Amygdala (tissue), 56 donors: ENCODE measurements around the gene GAK.
"Not testable (repeated sequence)": the region's sequence is repeated elsewhere in the genome, so short reads cannot be mapped to it uniquely, and the experiment has no call there.

ENCODE experiments used
- DNase-seq, 56 donors: peaks; one replicate each; lab custom pipeline; 2025; lab: John Stamatoyannopoulos, UW

Gene GAK

GRCh38 chr4:823176-823760 is 108.8 kb downstream of the GAK start:
- no peak for DNase-seq

DNA sequence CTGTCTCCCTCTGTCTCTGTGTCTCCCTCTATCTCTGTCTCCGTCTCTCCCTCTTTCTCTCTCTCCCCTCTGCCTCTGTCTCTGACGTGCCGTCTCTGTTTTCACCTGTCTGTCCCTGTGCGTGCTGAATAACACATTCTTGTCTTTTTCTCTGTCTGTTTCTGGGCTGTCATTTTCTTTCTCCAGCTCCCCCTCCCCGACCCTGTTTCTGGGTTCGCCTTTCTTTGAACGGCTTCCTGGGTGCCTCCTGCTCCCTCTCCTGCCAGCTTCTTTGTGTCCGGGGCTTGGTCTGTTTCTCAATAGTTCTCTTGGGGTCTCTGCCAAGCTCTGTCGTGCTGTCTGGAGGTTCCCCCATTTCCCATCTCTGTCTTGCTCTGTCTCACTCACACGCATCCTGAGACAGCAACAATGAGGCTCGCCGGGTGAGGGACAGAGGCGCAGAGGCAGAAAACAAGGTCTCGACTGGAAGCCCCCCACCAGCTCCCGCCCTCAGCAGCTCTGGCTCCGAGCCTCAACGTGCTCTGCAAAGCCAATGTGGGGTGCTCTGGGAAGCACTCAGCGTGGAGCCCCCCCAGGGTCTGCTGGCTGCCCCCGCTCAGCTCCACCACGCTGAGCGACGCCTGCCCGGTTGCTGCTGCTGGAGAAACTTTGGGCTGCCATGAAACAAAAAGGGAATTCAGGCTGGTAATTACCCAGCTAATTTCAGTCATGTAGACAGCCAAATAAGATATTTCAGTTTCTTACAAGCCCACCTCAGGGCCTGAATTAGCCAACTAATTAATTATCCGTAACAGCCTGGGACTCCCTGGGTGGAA is 109.5 kb downstream of the GAK start:
- no peak for DNase-seq

GRCh38 chr4:821631-822030 is 110.5 kb downstream of the GAK start:
- DNase-seq, result no peak

- DNase-seq, result no peak
Measured at GRCh38 chr4:821181-821591, 110.9 kb downstream of the GAK start.

DNA sequence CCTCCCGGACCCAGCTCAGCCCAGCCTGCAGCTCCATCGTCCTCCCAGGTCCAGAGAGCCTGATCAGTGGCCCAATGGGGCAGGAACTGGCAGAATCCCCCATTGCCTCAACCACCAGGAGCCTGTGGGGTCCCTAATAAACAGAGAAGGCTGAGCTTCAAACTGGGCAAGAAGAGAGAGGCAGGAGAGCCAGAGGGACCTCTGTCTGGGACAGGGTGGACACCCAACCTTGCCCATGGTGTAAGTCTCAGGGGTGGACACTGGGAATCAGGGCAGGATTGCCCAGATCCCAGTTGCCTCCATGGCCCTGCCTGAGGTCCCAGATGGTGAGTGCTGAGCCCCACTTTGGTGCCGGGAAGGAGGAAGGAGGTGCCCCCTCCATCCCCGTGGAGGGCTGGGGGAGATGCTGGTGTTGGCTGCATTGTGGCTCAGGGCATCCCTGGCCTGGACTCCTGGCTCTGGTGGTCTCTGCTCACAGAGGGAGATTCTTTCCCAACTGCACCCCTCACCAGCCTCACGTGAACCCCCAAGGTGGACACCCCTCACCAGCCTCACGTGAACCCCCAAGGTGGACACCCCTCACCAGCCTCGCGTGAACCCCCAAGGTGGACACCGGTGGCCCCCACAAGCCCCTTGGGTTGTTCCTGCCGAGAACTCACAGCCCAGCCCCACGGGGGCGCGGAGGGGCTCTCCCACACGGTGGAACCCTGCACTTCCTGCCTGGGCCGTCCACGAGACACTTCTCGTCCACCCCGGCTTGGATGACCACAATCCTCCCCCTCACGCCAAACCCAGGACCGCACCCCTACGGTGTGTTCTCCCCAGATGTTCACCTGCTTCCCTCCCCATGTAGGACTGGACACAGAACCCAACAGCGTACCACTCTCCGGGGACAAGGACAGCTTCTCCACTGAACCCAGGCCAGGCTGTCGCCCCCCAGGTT is 111.6 kb downstream of the GAK start:
- no peak for DNase-seq

DNA sequence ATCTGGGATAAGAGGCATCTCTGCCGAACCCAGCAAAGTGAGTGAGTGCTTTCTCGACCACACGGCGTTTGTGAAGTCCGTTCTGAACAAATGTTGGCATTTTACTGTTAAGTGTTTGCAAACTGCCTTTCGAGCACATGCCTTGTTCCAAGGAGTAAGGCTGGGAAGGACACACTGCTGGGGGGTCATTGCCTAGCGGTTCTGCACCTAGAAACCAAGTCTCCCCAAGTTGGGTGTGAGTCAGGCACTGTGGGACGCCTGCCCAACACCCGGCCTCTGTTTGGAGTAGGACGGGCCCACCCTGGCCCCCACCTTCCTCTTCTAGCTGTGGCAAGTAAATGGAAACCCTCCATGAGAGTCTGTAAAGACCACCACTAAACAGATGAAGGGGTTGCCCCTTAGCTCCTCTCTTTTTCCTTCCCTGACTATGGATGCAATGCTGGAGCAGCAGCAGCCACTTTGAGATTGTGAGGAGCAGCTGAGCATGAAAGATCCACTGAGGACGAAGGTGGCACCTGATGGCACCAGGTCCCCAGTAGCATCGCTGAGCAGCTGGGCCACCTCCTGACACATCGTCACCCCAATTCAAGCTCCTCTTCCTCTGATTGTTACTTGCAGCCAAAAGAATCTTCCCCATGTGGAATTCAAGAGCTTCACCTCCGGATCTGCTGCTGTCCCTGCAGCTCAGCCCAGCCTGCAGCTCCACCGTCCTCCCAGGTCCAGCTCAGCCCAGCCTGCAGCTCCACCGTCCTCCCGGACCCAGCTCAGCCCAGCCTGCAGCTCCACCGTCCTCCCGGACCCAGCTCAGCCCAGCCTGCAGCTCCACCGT is 112.5 kb downstream of the GAK start:
- DNase-seq, result no peak

GRCh38 chr4:818106-818921 is 113.8 kb downstream of the GAK start:
- DNase-seq, result no peak

GRCh38 chr4:815464-816146 is 116.5 kb downstream of the GAK start:
- no peak for DNase-seq

DNA sequence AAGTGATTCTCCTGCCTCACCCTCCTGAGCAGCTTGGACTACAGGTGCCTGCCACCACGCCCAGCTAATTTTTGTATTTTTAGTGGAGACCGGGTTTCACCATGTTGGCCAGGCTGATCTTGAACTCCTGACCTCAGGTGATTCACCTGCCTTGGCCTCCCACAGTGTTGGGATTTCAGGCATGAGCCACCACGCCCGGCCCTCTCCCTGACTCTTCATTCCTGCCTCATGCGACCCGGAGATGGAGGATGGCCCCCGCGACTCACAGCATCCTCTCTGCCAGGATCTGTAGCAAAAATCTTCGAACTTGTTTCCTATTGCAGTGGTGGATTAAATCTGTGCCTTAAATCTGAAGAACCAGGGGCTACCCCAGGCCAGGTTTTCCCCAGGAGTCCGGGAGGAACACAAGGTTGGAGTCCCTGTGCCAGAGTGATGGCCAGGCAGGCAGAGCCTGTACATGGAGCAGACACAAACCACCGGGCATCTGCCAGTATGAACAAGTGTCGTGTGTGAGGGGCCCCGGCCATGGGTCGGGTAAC is 117.7 kb downstream of the GAK start:
- DNase-seq, result no peak

GRCh38 chr4:813900-814299 is 118.2 kb downstream of the GAK start:
- DNase-seq, result no peak

- DNase-seq, result peak in 5 of 56 donors; percentile 13 to 30 (median 20)
Measured at GRCh38 chr4:808860-809570, 123.1 kb downstream of the GAK start.

DNA sequence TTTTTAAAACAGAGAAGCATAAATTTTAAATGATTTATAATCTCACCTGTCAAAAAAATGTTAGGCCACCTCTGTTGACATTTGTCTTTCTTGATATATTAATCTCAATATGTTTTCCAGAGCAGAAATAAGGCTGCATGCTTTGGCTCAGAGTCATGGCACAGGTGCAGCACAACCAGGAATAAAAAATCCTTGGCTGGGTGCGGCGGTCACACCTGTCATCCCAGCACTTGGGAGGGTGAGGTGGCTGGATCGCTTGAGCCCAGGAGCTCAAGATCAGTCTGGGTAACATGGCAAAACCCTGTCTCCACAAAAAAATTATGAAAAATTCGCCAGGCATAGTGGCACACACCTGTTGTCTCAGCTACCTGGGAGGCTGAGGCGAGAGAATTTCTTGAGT is 124.3 kb downstream of the GAK start:
- no peak for DNase-seq

GRCh38 chr4:806979-807378 is 125.1 kb downstream of the GAK start:
- DNase-seq, result not testable (repeated sequence)

DNA sequence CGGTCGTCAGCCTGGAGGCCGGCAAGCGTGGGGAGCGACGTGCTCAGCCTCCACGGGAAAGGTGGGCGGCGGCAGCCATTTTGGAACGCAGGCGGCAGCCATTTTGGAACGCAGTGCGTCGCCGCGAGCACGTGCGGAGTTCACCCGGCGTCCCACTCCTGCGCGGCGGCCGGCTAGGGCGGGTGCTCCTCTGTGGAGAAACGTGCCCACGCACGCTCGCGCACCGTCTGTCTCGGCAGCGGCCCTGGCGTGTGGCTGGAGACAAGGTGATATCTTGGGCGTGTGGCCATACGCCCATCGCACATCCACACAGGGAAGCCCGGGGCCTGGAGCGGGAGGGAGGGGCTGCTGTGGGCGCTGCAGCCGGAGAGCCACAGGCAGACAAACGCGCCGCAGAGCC is 127.3 kb downstream of the GAK start:
- DNase-seq, result no peak

GRCh38 chr4:803884-804283 is 128.2 kb downstream of the GAK start:
- DNase-seq, result no peak

DNA sequence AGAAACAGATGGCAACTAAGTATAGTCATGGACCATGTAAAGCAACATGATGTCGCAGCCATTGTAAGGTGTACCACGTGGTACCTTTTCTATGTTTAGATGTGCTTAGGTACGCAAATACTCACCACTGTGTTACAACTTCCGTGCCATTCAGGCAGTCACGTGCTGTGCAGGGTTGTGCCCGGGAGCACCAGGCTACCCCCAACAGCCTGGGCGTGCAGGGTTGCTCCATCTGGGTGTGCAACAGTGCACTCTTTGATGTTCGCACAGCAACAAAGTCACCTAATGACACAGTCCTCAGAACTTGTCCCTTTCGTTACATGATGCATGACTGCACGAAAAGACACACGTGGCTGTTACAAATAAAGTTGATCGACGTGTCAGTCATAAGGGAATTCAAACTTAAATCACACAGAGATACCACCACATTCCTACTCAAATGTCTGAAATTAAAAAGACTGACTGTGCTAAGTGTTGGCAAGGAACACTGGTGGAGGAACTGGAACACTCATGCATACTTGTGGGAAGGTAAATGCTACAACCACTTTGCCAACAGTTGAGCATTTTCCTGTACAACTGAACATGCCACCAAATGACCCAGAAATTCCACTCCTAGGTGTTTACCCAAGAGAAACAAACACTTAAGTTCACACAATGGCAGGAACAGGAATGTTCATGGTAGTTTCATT is 130.5 kb downstream of the GAK start:
- no peak for DNase-seq
